ENCODE results near the gene MAP3K5.

The MAP3K5 gene

DNA sequence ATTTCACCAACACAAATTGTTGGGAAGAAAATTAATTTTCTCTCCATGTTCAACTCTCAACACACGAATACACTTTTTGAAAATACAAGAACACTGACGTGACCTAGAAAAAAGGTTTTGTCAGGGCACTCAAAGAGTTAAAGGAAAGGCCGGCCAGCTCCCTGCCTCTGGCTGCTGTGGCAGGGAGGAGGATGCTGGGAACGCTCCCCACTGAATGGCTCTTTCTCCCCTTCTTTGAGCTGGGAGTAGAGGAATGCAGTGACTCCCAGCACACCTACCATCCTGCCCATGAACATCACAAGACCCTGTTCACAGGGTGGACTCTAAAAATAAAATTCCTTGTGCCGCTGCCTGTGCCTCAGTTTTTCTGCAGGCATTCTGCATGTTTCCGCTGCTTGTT lies 47.0 kb downstream of the MAP3K5 start:
- no peak for DNase-seq

DNA sequence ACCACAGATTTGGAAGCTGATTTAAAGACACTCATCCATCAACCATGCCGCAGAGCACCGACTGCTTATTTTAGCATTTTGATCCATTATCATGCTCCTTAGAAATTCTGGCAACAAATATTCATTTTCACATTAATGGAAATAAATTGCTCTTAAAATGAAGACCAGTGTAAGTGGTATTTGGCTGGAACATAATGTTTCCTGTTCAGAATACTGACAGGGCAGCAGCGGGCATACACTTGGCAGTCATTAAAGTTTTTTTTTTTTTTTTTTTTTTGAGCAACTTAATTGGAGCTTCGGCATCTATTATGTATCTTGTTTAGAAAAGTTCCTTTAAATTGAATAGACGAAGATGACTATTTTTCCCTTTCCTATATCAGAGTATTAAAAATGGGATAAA lies 47.4 kb downstream of the MAP3K5 start:
- no peak for DNase-seq

DNA sequence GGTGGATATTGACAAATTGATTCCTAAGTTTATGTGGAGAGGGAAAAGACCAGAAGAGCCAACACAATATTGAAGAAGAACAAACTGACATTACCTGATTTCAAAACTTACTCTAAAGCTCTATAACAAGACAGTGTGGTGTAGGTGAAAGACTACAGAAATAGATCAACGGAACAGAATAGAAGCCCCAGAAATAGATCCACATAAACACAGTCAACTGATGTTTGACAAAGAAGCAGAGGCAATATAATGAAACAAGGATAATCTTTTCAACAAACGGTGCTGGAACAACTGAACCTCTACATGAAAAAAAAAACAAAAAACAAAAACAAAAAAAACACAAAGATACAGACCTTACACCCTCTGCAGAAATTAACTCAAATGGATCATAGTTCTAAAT lies 50.2 kb downstream of the MAP3K5 start:
- DNase-seq: no peak

DNA sequence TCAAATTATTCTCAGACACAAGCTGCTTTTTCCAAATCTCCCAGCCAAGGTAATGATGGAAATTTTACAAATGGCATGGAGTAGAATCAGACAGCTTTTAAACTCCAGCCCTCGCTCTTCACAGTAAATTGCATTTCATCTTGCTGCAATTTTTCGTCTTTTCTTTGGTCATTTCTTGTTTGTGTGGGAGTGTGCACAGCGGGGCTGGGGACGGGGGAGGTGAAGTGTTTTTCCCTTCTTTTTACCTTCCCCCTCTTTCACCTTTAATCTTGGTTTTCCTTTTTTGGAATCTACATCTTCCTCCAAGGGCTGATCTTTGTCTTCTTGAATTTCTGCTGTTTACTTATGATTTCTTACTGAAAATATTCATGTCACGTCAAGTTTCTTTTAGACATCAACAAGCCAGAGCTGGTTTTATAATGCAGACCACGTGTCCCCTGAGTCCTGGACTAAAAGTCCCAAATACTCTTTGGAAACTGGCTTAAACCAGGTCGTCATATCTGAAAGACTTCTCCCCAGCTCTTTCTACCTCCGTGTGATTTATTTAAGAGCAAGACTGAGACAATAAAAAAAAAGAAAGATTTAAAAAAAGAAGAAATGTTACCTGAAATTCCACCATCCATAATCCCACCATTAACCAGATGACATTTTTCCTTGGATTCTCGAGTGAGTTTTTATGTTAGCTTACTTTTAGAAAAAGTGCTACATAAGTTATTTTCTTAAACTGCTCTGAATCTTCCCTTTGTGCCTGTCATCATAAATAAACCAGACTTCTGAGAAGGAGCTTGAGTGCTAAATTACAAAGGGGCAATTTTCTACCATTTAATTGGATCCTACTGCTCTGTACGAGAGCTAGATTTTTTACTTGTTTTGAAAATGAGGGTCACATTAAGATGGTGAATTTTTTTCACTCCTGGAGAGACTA lies 52.0 kb downstream of the MAP3K5 start:
- DNase-seq: no peak

DNA sequence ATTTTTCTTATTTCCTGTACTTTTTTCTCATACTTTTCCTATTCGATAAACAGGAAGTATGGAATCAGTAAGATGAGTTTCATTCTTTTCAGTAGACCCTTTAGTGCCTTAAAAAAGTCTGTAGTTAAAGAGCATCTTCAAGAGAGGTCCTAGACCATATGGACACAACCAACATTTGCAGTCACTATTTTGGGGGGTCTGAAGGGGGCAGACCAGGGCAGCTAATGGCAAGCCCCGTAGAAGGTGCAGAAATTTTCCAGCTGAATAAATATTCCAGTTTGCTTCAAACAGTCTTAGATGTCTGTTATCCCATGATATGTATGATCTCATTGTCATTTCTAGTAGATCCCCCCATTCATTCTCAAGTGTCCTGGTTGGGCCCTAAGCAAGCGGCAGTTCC lies 52.8 kb downstream of the MAP3K5 start:
- DNase-seq: no peak

DNA sequence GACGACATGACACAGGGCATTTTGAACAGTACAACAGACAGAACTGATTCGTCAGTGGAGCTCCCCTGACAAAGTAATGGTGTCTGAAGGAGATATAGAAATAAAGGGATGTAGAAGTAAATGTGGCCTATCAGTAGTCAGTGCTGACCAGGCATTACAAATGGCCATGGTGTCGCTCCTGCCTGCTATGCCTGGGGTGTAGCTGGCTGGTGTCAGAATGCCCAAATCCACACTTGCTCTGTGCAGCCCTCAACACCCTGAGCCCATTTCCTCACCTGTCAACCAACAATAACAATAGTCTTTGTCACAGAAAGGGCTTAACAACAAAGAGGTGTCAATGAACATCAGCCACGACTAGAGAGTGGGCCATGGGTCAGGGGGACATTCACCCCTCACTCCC lies 53.2 kb downstream of the MAP3K5 start:
- no peak for DNase-seq

DNA sequence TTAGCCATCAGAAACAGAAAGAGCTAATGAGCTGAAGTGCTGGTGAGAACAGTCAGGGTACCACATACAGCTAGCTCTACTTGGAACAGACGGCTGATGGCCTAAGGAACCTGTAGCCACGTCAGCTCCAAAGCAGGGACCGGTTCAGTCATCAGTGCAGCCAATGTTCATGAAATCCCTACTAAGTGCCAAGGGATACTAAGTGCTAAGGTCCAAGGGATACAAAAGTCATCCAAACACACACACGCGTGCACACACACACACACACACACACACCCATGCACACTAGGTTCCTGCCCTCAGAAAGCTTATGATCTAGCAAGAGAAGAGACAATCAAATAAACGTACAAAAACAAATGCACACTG lies 53.6 kb downstream of the MAP3K5 start:
- no peak for DNase-seq

DNA sequence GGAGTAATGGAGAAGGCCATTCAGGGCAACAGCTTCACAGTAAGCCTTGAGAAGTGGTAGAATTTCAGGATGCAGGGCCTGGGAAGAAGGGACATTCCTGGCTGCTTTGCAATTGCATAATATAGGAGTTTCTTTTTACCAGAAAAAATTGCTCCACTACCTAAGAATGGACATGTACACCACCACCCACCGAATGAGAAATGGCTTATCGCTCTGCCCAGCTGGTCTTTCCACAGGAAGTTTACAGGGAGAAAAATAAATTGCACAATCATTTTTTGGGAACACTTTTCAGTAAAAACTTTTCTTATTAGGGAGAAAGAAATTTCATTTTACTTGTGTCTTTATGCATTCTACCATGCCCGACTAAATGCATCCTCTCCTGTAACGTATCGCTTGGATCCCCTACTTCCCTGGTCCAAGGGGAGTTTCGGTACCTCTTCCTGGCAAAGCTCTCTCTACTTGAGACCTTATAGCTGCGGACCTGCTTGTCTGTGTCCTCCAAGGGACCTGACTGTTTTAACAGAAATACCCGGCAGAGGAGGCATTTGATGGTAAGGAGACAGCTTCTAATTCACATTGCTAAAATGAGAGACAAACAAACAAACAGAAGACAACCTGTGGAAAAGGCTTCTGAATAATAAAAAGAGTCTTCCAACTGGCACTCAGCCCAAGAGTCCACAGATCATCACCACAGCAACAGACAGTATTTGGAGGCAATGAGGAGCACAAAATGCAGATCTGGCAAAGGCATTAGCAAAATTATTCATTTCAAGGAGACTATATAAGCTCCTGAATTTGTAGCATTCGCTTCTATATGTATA lies 54.2 kb downstream of the MAP3K5 start:
- DNase-seq: no peak

DNA sequence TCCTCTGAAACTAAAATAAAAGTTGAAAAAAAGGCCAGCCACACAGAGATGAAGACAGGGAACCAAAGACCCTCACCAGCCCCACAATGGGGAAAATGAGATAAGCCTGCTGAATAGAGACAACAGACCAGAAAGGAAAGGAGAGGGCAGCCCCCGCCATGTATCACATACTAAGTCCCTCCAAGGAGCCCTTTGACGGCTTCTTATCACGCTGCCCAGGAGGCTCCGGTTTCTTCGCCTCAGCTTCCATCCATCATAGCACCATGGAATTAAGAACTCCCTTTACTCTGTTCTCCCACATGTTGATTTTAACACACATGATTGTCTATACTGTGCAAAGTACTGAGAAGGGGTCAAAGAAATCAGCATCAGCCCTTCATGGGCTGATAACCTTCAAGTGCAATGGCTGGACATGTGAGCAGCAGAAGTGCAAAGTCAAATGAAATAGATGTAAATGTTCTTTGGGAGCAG lies 54.9 kb downstream of the MAP3K5 start:
- DNase-seq: no peak

DNA sequence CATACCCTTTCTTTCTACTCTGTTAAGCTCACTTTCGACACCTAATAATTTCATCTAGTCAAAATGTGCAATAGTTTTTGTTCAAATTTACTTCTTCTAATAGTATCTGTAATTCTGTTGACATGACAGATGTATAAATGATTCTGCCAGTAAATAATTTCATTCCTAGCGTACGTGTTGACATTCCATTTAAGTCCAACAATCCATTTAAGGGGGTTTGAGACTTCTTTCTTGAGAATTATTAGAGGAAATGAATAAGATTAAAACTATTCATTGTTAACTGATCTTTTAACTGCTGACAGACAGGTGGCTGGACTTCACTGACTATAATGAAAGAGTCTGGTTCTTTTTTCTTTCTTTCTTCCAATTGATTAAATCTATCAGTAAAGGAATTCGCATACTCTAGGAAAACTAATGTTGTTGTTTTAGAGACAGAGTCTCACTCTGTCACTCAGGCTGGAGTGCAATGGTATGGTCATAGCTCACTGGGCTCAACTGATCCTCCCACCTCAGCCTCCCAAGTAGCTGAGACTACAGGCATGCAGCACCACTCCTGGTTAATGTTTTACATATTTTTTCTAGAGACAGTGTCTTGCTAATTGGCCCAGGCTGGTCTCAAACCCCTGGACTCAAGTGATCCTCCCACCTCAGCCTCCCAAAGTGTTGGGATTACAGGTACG lies 55.9 kb downstream of the MAP3K5 start:
- DNase-seq: no peak

DNA sequence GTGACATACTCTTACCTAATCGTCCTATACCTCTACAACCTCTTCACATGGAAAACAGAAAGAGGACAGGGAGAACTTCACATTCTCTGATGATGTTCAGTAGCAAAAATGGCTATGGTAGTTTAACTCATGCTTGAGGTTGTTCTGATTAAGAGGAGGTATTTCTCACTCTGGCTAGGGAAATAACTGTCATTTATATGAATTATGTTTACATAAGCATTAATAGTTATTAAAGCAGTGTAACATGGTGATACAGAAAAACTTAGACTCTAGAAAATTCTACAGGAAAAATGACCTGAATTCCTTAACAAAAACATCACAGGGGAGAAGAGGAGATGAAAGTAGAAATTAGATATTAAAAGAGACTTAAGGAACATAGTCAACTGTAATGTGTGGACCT lies 57.3 kb downstream of the MAP3K5 start:
- no peak for DNase-seq

DNA sequence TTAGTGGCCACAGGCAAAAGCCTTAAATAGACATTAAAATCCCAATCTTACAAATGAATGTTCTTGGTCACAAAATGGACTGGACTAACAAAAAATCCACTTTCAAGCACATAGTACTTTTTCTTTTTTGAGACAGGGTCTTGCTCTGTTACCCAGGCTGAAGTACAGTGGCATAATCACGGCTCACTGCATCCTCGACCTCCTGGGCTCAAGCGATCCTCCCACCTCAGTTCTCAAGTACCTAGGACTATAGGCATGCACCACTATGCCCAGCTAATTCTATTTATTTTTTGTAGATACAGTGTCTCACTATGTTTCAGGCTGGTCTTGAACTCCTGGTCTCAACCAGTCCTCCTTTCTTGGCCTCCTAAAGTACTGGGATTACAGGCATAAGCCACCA lies 59.4 kb downstream of the MAP3K5 start:
- no peak for DNase-seq

DNA sequence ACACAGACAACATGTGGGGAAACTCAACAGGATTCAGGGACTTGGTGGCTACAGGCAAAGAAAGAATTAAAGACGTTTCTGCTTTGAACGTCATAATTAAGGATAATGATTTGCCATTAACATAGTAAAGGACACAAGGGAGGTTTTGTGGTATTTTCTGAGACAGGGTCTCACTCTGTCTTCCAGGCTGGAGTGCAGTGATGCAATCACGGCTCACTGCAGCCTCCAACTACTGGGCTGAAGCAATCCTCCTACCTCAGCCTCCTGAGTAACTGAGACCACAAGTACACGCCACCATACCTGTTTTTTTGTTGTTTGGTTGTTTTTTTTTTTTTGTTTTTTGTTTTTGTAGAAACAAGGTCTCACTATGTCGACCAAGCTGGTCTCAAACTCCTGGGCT lies 62.4 kb downstream of the MAP3K5 start:
- no peak for DNase-seq

DNA sequence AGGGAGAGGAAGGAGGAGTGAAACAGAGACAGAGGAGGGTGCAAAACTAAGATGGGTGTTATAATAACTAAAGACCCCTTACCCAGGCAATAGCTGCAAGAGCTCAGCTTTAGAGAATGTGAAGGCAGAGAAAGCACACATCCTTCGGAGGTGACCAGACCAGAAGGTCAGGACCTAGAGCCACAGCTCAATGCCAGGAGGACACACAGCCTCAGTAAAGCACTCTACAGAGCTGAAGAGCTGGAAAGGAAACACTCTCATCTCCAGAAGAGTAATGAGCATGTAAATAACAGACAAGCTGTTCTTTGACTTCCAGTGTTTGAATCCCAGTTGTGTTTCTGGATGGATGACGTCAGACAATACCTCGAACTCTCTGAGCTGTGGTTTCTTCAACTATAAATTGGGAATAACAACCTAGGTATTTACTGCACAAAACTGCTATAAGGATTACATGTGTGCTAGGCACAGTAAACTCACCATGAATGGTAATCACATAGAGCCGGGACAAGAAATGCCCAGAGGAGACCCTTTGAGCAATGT lies 63.2 kb downstream of the MAP3K5 start:
- peak; percentile 4 for DNase-seq

DNA sequence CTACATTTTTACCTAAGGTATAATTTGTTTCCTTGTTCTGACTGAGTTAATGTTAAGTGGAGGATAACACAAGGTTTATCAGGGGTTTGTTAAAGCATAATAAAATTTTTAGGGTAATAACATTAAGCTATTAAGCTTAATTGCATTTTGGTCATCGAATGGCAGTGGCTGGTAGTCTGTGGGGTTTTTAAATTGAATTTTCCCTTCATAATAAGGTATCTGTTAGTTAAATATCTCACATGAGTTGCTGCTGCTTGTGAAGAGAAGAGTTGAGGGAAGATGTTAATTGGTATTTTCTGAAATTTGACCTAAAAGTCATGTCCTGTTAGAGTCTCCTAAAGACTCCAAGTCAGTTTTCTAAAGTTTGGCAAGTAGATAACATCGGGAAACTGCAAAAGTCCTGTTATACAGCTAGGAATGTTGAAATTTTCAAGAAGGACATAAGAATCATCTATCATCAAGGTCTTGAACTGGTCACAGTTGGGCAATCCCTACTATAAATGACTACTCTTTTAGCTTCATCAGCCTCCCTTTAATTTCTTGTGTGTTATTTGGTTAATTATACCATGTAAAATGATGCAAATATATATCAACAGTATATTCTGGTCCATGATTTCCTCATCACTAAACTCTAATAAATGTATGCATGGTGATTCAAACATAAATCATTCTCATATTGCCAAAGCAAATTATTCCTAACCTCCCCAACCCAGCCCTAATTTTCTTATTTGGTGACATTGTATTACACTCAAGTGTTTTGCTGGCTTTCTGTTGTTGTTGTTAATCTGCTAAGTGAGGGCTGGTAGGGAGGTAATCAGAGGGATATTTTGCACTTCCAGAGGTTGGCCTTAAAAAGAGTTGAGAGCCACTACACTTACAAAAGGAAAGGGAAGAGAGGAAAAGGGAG lies 64.0 kb downstream of the MAP3K5 start:
- DNase-seq: no peak

DNA sequence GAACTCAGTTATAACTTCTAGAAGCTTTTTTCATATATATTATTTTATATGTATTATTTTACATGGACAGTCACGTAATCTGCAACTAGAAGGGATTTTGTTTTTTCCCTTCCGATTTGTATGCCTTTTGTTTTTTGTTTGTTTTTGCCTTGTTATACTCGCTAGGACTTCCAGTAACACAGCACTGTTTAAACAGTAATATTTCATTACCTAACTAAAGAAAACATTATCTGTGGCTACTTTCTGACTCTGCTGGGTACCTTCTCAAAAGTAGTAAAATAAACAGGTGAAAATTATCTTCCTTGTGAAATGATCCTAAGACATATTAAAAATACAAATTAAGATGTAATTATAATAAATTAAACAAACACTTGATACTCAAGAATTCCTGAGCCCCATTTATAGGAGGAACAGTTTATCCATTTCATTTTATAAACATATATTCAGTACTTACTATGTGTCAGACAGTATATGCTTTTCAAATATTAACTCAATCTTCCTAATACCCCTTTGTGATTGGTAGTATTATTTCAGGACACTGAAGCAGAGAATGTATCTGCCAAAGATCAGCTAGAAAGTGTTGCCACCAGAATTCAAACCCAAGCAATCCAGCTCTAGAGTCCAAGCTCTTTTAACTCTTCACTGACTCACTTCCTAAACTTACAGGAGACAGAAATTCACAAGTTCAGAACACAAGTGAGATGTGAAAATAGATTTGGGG lies 65.3 kb downstream of the MAP3K5 start:
- DNase-seq: peak; percentile 48

DNA sequence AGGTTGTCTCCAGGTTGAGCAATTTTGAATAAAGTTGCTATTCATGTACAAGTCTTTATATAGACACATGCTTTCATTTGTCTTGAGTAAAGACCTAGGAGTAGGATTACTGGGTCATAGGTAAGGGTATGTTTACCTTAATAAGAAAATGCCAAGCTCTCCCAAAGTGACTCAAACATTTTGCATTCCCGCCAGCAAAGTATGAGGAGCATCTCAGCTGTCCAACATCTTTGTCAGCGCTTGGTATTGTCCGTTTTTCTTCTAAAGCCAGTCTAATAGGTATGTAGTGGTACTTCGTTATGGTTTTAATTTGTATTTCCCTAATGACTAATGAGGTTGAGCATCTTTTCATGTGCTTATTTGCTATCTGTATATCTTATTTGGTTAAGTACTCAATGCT lies 67.2 kb downstream of the MAP3K5 start:
- no peak for DNase-seq

DNA sequence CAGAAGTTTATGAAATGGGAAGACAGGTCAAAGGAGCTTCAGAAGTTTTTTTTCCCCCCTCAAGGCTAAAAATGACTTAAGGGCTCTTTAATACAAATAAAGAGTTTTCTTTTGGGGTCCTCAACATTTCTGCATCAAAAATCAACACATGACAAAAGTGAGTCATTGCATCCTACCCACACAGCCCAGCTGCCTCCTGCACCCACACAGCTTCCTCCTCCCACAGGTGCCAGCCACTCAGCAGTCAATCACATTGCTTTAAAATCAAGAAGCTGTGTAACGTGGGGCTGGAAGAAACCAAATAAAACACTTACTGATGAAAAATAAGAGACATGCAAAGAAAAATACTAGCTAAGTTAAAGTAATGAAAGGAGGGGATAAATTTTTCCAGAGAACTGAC lies 68.5 kb downstream of the MAP3K5 start:
- no peak for DNase-seq

DNA sequence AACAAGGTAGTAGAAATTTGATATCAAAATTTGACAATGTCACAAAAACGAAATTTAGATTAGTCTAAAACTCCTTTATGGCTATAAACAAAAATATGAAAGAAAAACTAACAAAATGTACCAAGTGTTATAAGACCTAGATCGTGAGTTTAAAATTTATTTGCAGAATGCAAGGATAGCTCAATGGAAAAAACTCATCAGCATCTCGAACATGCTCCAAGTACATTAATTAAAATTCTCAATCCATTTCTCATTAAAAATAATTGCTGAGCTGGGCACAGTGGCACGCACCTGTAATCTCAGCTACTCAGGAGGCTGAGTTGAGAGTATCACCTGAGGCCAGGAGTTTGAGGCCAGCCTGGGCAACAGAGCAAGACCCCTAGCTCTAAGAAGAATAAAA lies 70.8 kb downstream of the MAP3K5 start:
- DNase-seq: no peak

DNA sequence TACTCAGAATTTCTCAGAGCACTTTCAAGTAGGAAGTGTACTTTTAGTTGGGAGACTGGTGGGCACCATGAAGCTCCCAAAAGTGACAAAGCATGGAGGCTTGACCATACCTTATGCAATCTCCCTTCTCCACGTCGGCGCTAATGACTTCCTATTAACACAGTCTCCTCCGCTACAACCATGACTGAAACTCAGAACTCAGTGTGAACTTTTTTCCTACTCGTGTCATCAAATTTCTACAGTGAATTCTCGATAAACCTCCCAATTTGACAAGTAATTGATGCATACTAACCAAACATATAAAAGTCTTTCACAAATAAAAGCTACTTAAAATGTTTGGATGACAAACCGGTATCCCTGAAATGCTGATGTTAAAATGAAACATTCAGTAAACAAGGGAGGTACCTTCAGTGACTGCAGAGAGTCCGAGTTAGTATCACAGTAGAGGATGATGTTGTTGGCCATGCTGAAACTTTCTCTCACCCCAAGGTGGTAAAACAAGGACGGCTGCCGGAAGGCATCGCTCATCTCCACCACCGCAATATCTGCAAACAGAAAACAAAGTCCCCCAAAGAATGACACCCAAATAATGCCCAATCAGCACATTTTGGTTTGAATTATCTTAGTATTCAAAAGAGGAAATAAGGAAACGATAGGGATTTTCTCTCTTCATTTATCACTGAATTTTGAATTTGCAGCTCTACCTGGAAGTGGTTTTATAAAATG lies 72.1 kb downstream of the MAP3K5 start:
- DNase-seq: no peak
